ENCODE measurements around the gene GADD45G. TPM values are rescaled to one million over a fixed set of nuclear protein-coding genes. Genes with fewer than 3 reads are reported as not detected.

GADD45G gene
- polyA plus RNA-seq, 3 donors = 1.1 to 9.0 (median 1.3) TPM

DNA sequence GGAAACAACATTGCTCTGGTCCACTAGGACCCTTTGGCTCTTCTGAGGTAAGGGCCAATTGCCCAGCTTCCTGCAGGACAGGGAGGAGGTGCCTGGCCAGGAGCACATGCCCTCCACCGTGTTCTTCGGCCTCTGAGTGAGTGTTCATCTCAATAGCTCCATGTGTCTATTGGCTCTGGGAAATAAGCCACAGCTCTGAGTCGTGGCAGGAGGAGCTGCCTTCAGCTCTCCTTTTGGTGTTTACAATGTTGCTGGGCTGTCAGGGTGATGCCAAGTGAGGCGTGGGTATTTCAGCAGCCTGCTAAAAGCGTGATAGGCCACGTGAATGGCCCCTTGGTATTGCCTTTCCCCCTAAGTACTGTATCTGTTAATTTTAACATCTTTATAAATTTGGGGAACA is 26.6 kb downstream of the GADD45G start:
- H3K4me2 ChIP-seq (replicated peaks; ENCODE audit: extremely low read depth, low read length, poor library complexity, severe bottlenecking) = no peak overlapping the region
- no peaks in the 10 kb centered on the region for H4K20me1 ChIP-seq (ENCODE audit: insufficient read depth, low read length)
- no peak for DNase-seq
- Mint-ChIP-seq H3K27ac (no peak overlapping the region), H3K27me3 (ENCODE audit: low read depth in 3 of 3) (peaks cover 4 to 8% (median 4%) of the 10 kb centered on the region in 3 donors), H3K9me3 (no peaks in the 10 kb centered on the region), H3K4me1 (no peaks in the 10 kb centered on the region), H3K4me3 (no peak overlapping the region), H3K36me3 (no peaks in the 10 kb centered on the region)
- H3K9me3 ChIP-seq (replicated peaks in 1 of 2; ENCODE audit: control insufficient read depth in 1 of 2, insufficient read depth in 1 of 2, low read length in 2 of 2) = no peaks in the 10 kb centered on the region
- intact Hi-C loops (cut with micrococcal nuclease) = no loop called here
- TF ChIP-seq, protein P1, sequence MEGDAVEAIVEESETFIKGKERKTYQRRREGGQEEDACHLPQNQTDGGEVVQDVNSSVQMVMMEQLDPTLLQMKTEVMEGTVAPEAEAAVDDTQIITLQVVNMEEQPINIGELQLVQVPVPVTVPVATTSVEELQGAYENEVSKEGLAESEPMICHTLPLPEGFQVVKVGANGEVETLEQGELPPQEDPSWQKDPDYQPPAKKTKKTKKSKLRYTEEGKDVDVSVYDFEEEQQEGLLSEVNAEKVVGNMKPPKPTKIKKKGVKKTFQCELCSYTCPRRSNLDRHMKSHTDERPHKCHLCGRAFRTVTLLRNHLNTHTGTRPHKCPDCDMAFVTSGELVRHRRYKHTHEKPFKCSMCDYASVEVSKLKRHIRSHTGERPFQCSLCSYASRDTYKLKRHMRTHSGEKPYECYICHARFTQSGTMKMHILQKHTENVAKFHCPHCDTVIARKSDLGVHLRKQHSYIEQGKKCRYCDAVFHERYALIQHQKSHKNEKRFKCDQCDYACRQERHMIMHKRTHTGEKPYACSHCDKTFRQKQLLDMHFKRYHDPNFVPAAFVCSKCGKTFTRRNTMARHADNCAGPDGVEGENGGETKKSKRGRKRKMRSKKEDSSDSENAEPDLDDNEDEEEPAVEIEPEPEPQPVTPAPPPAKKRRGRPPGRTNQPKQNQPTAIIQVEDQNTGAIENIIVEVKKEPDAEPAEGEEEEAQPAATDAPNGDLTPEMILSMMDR (IDR thresholded peaks at IDR 0.05) = no peak
- no peak overlapping the region for H3K27ac ChIP-seq (ENCODE audit: low read depth in 1 of 2, low read length in 2 of 2)
- no peak overlapping the region for H3K9ac ChIP-seq (ENCODE audit: insufficient read depth, low read length, poor library complexity, severe bottlenecking)
- no peaks in the 10 kb centered on the region for H3K4me1 ChIP-seq (ENCODE audit: control insufficient read depth in 1 of 2, insufficient read depth in 2 of 2, low read length in 2 of 2)
- no peaks in the 10 kb centered on the region for H3K79me2 ChIP-seq (ENCODE audit: insufficient read depth, low read length)
- no peaks in the 10 kb centered on the region for H3K36me3 ChIP-seq (replicated peaks in 1 of 2; ENCODE audit: control insufficient read depth in 1 of 2, insufficient read depth in 2 of 2, low read length in 2 of 2)
- no peak overlapping the region for H3K4me3 ChIP-seq (replicated peaks in 1 of 3; ENCODE audit: low read depth in 2 of 3, low read length in 3 of 3)
- no peaks in the 10 kb centered on the region for H3K27me3 ChIP-seq (ENCODE audit: control insufficient read depth in 2 of 2, insufficient read depth in 2 of 2, low read length in 2 of 2)
- H2AFZ ChIP-seq (ENCODE audit: insufficient read depth, low read depth, low read length, poor library complexity, severe bottlenecking) = no peak overlapping the region
- WGBS (ENCODE audit: insufficient coverage) = 92% methylated on average over 2 of the region's 6 CpGs

DNA sequence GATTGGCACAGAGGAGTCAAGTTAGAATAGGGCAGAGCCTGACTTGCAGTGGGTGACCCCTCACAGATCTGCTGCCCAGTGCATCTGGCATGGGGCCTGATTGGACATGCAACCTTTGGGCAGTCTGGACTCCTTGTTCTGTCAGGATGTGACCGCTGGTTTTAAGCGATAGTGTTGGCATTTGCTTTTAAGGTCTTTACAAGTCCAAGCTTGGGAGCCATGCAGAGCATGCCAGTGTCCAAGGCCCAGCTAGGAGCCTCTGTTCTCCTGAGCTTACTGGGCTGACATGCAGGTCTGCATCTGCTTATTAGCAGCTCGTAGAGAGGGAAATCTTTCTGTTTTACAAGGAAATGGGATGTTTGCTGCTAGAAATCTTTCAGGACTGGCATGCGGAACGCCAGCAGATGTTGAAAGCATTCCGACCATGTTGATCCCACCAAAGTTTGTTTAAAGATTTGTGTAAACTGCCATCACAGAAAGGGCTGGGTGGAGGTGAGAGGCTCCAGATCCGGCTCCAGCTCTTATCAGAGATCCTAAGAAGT is 27.5 kb downstream of the GADD45G start:
- Mint-ChIP-seq H3K36me3 (no peaks in the 10 kb centered on the region), H3K4me3 (no peak overlapping the region), H3K9me3 (no peaks in the 10 kb centered on the region), H3K27ac (no peak overlapping the region), H3K4me1 (no peaks in the 10 kb centered on the region), H3K27me3 (ENCODE audit: low read depth in 3 of 3) (peaks cover 2 to 8% (median 4%) of the 10 kb centered on the region in 3 donors)
- Histone ChIP-seq H3K4me1 (ENCODE audit: control insufficient read depth in 1 of 2, insufficient read depth in 2 of 2, low read length in 2 of 2) (no peaks in the 10 kb centered on the region), H3K27me3 (ENCODE audit: control insufficient read depth in 2 of 2, insufficient read depth in 2 of 2, low read length in 2 of 2) (no peaks in the 10 kb centered on the region), H2AFZ (ENCODE audit: insufficient read depth, low read depth, low read length, poor library complexity, severe bottlenecking) (no peak overlapping the region), H3K4me3 (replicated peaks in 1 of 3; ENCODE audit: low read depth in 2 of 3, low read length in 3 of 3) (no peak overlapping the region), H3K4me2 (replicated peaks; ENCODE audit: extremely low read depth, low read length, poor library complexity, severe bottlenecking) (no peak overlapping the region), H3K36me3 (replicated peaks in 1 of 2; ENCODE audit: control insufficient read depth in 1 of 2, insufficient read depth in 2 of 2, low read length in 2 of 2) (no peaks in the 10 kb centered on the region), H3K27ac (ENCODE audit: low read depth in 1 of 2, low read length in 2 of 2) (no peak overlapping the region), H3K79me2 (ENCODE audit: insufficient read depth, low read length) (no peaks in the 10 kb centered on the region), H4K20me1 (ENCODE audit: insufficient read depth, low read length) (no peaks in the 10 kb centered on the region), H3K9me3 (replicated peaks in 1 of 2; ENCODE audit: control insufficient read depth in 1 of 2, insufficient read depth in 1 of 2, low read length in 2 of 2) (no peaks in the 10 kb centered on the region), H3K9ac (ENCODE audit: insufficient read depth, low read length, poor library complexity, severe bottlenecking) (no peak overlapping the region)
- TF ChIP-seq, protein P1 (IDR thresholded peaks at IDR 0.05) = no peak
- no peak for DNase-seq
- 85% methylated on average over 7 of the region's 7 CpGs for WGBS (ENCODE audit: insufficient coverage)
- intact Hi-C loops (cut with micrococcal nuclease) = no loop called here
